Panc1 (cell line): ENCODE measurements around the gene CCDC68.

Source experiments
- CTCF ChIP-seq: fragments of 450-650 bp; IDR thresholded peaks from 2 replicates; pipeline ENCODE4 v1.5.1; 2017; ENCODE audit warnings: mild to moderate bottlenecking
- POLR2AphosphoS5 ChIP-seq: IDR thresholded peaks from 2 replicates; pipeline ENCODE4 v1.6.1; 2012; ENCODE audit warnings: mild to moderate bottlenecking, low read depth, low read length, moderate library complexity
- SIN3A ChIP-seq: IDR thresholded peaks from 2 replicates; pipeline ENCODE4 v1.6.1; 2012; ENCODE audit warnings: low read depth, mild to moderate bottlenecking, low read length, moderate library complexity, borderline replicate concordance; ENCODE audit not compliant: insufficient read depth
- TF ChIP-seq, protein P1 (sequence below), 2 experiments: IDR thresholded peaks; 2 replicates each; pipeline ENCODE4 v1.6.1; 2011 to 2012; ENCODE audit warnings: low read depth in 2 of 2, control low read depth in 1 of 2, low read length in 1 of 2, mild to moderate bottlenecking in 1 of 2, moderate library complexity in 1 of 2; ENCODE audit not compliant: insufficient read depth in 1 of 2

GRCh38 chr18:54946149-54946581 is 13.1 kb downstream of the CCDC68 start:
- TF ChIP-seq CTCF, result no peak
- TF ChIP-seq, protein P1, sequence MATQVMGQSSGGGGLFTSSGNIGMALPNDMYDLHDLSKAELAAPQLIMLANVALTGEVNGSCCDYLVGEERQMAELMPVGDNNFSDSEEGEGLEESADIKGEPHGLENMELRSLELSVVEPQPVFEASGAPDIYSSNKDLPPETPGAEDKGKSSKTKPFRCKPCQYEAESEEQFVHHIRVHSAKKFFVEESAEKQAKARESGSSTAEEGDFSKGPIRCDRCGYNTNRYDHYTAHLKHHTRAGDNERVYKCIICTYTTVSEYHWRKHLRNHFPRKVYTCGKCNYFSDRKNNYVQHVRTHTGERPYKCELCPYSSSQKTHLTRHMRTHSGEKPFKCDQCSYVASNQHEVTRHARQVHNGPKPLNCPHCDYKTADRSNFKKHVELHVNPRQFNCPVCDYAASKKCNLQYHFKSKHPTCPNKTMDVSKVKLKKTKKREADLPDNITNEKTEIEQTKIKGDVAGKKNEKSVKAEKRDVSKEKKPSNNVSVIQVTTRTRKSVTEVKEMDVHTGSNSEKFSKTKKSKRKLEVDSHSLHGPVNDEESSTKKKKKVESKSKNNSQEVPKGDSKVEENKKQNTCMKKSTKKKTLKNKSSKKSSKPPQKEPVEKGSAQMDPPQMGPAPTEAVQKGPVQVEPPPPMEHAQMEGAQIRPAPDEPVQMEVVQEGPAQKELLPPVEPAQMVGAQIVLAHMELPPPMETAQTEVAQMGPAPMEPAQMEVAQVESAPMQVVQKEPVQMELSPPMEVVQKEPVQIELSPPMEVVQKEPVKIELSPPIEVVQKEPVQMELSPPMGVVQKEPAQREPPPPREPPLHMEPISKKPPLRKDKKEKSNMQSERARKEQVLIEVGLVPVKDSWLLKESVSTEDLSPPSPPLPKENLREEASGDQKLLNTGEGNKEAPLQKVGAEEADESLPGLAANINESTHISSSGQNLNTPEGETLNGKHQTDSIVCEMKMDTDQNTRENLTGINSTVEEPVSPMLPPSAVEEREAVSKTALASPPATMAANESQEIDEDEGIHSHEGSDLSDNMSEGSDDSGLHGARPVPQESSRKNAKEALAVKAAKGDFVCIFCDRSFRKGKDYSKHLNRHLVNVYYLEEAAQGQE (IDR thresholded peaks at IDR 0.05; ENCODE audit: insufficient read depth in 1 of 2, low read depth in 2 of 2, low read length in 1 of 2), result no peak
- no peak for TF ChIP-seq POLR2AphosphoS5
- no peak for TF ChIP-seq SIN3A
